ENCODE measurements around the gene MAPKAPK5.
"Not testable (repeated sequence)": the region's sequence is repeated elsewhere in the genome, so short reads cannot be mapped to it uniquely, and the experiment has no call there.

MAPKAPK5 gene

GRCh38 chr12:111886662-111887545 is 44.9 kb downstream of the MAPKAPK5 start:
- DNase-seq (ENCODE audit: low read depth, low spot score), result peak; percentile 34

GRCh38 chr12:111887926-111888745 is 46.1 kb downstream of the MAPKAPK5 start:
- no peak for DNase-seq (ENCODE audit: low read depth, low spot score)

GRCh38 chr12:111893287-111893686 is 51.3 kb downstream of the MAPKAPK5 start:
- no peak for DNase-seq (ENCODE audit: low read depth, low spot score)

GRCh38 chr12:111894556-111894955 is 52.5 kb downstream of the MAPKAPK5 start:
- no peak for DNase-seq (ENCODE audit: low read depth, low spot score)

- DNase-seq (ENCODE audit: low read depth, low spot score), result no peak
Observed at GRCh38 chr12:111901182-111901581, 59.2 kb downstream of the MAPKAPK5 start.

GRCh38 chr12:111904446-111904975 is 62.5 kb downstream of the MAPKAPK5 start:
- DNase-seq (ENCODE audit: low read depth, low spot score), result no peak

- no peak for DNase-seq (ENCODE audit: low read depth, low spot score)
Observed at GRCh38 chr12:111905502-111905901, 63.5 kb downstream of the MAPKAPK5 start.

GRCh38 chr12:111907740-111908139 is 65.7 kb downstream of the MAPKAPK5 start:
- no peak for DNase-seq (ENCODE audit: low read depth, low spot score)

- no peak for DNase-seq (ENCODE audit: low read depth, low spot score)
Observed at GRCh38 chr12:111925171-111925570, 83.1 kb downstream of the MAPKAPK5 start.

GRCh38 chr12:111926631-111927030 is 84.6 kb downstream of the MAPKAPK5 start:
- no peak for DNase-seq (ENCODE audit: low read depth, low spot score)

- DNase-seq (ENCODE audit: low read depth, low spot score), result no peak
Observed at GRCh38 chr12:111927346-111927745, 85.3 kb downstream of the MAPKAPK5 start.

GRCh38 chr12:111932241-111932640 is 90.2 kb downstream of the MAPKAPK5 start:
- no peak for DNase-seq (ENCODE audit: low read depth, low spot score)

GRCh38 chr12:111936869-111937268 is 94.8 kb downstream of the MAPKAPK5 start:
- DNase-seq (ENCODE audit: low read depth, low spot score), result no peak

GRCh38 chr12:111937429-111937828 is 95.4 kb downstream of the MAPKAPK5 start:
- no peak for DNase-seq (ENCODE audit: low read depth, low spot score)

GRCh38 chr12:111942557-111942956 is 100.5 kb downstream of the MAPKAPK5 start:
- DNase-seq (ENCODE audit: low read depth, low spot score), result no peak

GRCh38 chr12:111943929-111944328 is 101.9 kb downstream of the MAPKAPK5 start:
- no peak for DNase-seq (ENCODE audit: low read depth, low spot score)

- DNase-seq (ENCODE audit: low read depth, low spot score), result not testable (repeated sequence)
Observed at GRCh38 chr12:111950961-111951676, 109.1 kb downstream of the MAPKAPK5 start.

Measured in ELF-1 (cell line).